Hepatic stellate cell (primary cell): ENCODE results near the gene DENND5A.
A peak's percentile ranks its signal among the peaks of the same experiment; 100 is the strongest.
"Not testable (repeated sequence)": the region's sequence is repeated elsewhere in the genome, so short reads cannot be mapped to it uniquely, and the experiment has no call there.

Experiments used
- DNase-seq: peaks from one replicate; pipeline ENCODE4 v3.0.0; 2011; ENCODE audit warnings: low spot score

DENND5A gene

DNA sequence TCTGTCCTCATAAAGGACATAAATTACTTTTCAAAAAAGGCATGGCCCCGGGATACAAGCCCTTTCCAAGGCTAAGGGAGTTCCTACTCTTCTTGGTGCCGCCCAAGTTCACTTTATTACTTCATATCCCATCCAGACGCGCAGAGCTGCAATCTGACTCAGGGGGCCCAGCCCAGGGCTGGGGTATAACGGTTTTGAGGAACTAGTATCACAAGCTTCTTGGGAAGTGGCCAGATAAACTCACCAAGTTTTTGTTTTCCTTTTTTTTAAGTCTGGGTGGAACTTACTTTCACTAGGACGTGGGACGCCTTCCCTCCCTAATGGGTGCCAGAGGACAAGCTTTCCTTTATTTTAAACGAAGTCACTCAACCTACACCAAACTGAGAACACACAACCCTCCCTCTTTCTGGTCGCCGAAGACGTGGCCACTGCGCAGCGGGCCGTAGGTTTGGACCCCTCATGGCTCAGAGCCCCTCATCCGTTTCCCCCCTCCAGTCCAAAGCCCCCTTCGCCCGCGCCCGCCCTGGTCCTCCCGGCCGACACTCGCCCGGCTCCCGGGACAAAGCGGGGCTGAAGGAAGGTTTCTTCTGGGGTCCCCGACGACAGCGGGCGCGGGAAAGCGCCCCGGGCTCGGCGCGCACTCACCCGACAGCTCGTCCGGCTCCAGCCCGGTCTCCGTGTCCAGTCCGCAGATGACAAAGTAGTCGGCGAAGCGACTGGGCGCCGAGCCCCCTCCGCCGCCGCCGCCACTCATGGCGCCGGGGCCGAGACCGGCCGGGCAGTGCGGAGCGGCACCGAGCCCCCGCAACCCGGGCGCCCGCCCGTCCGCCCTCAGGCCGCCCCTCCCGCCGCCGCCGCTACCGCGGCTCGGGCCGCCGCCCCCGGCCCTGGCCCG is 587 bp downstream of the DENND5A start:
- DNase-seq: peak; percentile 52

DNA sequence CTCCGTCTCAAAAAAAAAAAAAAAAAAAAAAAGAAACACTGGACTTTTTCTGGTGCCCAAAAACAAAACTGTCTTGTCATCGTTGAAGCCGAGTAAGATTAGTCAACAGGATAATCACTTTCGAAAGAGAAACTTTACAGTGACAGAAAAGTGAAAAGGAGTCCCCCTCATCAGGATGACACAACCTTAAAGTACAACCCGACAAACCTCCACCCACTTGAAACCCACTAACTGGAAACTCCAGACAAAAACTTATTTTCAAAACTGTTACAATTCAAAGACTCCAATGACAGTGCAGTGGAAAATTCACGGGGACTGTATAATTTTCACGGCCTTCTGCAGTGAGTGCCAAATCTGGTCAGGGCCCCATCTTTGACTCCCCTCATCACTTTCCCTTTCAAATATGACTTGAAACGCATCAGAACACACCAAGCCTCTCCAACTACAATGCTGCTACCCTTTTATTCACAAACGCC is 1.3 kb downstream of the DENND5A start:
- DNase-seq: peak; percentile 60

DNA sequence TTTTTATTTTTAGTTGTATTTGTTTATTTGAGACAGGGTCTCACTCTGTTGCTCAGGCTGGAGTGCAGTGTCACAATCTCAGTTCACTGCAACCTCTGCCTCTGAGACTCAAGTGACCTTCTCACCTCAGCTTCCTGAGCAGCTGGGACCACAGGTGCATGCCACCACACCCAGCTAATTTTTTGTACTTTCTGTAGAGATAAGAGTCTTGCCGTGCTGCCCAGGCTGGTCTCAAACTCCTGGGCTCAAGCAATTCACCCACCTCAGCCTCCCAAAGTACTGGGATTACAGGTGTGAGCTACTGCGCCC is 4.4 kb downstream of the DENND5A start:
- not testable (repeated sequence) for DNase-seq

DNA sequence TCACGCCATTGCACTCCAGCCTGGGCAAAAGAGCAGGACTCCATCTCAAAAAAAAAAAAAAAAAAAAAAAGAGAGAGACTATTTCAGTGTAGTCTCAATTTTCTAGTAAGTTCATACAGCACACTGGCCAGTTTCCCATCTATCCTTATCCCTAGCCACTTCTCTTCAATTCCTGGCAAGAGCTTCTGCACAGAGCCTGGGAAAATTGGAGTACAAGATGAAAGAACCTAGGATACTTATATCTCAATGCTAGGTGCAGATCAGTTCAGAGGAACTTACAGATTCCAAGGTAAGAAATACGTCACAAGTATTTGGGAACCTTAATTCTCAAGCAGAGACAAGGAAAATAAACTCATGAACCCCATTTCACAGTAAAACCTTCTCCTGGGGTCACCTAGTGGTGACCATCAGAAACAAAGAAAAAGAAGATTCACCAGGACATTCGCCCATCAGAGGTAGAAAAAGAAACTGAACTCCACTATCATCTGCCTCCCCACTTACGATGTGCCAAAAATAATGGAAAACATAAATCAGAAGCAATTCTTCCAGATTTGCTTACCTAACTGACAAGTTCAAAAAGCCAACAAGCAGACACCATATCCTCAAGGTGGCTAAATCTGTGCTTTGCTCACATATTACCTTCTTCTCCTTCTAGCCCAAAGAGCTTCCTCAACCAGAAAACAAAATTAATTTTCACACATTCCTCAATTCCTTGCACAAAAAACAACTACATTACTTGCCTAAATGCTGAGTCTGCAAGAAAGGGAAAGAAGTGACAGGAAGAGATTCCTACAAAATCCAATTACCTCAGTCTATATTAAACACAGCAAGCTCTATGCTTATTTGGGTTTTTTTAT is 4.9 kb downstream of the DENND5A start:
- DNase-seq: no peak

DNA sequence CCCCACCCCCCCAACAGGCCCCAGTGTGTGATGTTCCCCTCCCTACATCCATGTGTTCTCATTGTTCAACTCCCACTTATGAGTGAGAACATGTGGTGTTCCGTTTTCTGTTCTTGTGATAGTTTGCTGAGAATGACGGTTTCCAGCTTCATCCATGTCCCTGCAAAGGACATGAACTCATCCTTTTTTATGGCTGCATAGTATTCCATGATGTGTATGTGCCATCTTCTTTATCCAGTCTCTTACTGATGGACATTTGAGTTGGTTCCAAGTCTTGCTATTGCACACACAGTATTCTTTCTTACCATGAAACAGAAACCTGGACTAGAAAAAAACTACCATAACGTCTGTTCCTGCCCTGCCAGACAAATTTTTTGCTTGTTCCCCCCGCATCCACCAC is 6.9 kb downstream of the DENND5A start:
- DNase-seq: not testable (repeated sequence)

DNA sequence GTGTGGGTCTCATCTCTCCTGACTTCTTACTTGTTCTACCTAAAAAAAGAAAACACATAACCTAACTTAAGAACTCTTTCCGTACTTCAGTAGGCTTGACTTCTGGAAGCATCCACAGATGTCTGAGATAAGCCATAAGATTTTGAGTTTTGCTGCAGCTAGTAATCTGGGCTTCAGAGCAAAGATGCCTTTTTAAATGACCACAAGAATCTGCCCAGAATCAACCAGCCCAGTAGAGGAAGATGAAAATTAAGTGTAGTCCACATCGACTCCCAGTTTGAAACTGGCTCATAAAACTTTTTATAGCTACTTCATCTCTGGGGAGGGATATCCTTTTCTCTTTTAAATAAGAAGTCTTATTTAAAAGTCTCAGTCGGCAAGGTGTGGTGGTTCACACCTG is 10.7 kb downstream of the DENND5A start:
- no peak for DNase-seq

DNA sequence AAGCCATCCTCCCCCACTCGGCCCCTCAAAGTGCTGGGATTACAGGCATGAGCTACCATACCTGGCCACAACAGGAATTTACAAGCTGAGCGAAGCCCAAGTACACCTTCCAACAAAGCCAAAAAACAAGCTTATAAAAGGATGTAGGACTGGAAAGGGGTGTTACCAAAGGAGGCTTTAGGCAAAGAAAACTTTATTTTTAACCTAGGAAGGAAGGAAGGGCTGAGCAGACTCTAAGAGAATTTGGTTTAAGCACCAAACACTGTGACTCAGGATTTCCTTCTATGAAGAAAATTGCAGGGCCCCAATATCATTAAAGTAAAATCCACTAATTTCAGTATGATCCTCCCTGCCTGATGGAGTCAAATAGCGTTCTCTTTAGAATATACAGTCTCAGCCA is 12.1 kb downstream of the DENND5A start:
- no peak for DNase-seq

DNA sequence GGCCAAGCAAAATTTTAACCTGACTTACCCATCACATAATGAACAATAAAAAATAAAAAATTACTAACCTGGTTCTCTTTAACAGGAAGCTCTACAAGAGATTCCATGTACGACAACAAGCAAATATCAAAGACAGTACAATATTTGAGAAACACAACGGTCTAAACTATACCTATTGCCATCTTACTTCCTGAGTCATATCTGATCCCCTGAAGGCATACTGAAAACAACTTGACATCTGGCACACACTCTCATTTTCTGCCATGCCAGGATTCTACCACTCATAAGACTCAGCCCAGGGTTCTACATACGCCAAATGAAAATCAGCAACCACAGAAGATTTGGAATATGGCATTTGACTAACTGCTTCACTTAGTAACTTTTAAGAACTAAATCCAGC is 13.8 kb downstream of the DENND5A start:
- no peak for DNase-seq

DNA sequence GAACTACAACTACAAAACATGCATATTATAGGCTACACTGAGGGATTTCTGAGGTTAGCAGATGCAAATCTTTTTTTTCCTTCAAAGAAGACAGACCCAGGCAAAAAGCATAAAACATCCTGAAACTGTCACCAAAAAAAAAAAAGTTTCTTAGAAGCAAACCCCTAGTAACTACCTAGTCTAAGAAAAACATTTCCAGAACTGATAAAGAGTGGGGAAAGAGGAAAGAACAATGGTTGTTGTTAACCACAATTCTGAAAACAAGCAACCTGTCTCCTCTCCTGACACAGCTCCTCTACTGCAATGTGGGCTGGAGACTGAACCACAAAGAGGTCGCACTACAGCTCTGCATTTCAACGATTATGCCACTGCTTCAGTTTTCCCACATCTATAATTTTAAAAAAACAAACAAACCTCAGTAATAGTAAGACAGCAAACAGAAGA is 15.0 kb downstream of the DENND5A start:
- no peak for DNase-seq

DNA sequence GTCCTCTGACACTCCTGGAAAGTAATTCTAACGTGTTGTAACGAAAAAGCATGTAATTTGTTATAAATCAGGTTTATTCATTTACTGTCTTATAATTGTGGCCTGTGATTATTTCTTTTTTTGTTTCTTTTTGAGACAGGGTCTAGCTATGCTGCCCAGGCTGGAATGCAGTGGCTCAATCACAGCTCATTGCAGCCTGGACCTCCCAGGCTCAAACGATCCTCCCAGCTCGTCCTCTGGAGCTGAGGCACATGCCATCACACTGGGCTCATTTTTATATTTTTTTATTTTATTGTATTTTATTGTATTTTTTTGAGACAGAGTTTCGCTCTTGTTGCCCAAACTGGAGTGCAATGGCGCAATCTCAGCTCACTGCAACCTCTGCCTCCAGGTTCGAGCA is 15.9 kb downstream of the DENND5A start:
- DNase-seq: no peak

DNA sequence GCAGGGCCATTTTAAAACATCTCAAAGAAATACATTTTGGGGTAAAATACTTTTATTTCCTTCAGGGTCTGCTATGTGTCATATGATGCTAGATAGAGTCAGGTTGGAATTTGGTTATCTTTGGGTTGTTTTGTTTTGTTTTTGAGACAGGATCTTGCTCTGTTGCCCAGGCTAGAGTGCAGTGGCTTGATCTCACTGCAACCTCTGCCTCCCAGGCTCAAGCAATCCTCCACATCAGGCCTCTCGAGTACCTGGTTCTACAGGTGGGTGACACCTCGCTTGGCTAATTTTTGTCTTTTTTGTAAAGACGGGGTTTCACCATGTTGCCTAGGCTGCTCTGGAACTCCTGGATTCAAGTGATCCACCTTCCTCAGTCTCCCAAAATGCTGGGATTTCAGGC is 17.3 kb downstream of the DENND5A start:
- no peak for DNase-seq

DNA sequence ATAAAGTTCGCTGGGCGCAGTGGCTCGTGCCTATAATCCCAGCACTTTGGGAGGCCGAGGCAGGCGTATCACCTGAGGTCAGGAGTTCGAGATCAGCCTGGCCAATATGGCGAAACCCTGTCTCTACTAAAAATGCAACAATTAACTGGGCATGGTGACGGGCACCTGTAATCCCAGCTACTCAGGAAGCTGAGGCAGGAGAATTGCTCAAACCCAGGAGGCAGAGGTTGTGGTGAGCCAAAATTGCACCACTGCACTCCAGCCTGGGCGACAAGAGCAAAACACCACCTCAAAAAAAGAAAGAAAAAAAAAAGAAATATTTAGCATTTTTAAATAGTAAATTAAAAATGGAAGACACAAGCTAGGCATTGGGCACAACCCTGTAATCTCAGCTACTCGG is 28.9 kb downstream of the DENND5A start:
- DNase-seq: not testable (repeated sequence)

DNA sequence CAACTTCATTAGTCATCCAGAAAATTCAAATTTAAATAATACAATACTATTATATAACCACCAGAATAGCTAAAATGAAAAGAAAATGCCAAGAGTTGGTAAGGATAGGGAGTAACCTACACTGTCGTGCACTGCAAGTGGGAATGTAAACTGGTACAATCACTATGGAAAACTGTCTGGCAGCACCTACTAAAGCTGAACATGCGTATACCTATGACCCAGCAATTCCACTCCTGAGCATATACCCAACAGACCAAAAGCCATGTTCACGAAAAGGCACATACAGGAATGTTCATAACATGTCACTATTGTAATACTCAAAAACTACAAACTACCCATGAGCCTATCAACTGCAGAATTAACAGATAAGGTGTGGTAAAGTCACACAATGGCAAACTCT is 32.7 kb downstream of the DENND5A start:
- no peak for DNase-seq

DNA sequence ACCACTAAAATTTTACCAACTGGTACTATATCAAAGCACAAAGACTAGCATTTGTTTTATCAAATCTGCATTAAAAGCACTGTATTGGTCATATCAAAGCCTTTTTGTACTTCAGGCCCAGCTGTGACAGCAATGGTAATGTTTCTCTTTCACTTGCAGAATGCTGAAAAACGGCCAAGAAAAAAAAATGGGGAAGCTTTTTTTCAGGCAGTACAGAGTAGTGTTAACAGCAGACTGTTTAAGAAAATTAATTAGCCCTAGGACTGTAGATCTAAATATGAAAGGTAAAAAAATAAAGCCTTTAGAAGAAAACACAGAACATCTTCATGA is 33.3 kb downstream of the DENND5A start:
- peak; percentile 51 for DNase-seq

DNA sequence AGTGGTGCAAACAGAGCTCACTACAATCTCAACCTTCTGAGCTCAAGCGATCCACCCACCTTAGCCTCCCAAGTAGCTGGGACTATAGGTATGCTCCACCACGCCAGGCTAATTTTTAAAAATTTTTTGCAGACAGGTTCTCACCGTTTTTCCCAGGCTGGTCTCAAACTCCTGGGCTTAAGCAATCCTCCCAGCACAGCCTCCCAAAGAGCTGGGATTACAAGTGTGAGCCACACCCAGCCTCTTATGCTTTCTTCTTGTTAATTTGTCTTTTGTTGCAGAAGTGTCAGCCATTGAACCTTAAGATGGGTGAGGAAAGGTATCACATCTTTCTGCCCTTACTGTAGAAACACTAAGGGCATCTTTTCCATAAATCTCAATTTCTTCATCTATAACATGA is 34.9 kb downstream of the DENND5A start:
- no peak for DNase-seq

DNA sequence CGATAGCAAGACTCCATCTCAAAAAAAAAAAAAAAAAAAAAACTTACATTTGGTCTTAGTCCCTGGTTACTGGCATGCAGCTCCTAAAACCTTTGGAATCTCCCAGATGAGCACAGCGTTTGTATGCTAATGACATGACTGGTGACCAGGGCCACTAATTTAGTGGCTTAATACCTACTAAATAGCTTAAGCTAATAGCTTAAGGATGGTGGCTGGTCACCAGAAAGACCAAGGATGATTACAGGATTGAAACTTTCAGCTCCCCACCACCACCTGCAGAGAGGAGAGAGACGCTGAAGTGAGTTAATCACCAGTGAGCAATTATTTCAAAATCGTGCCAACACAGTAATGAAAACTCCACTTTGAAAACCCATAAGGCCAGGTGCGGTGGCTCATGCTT is 37.1 kb downstream of the DENND5A start:
- DNase-seq: no peak

DNA sequence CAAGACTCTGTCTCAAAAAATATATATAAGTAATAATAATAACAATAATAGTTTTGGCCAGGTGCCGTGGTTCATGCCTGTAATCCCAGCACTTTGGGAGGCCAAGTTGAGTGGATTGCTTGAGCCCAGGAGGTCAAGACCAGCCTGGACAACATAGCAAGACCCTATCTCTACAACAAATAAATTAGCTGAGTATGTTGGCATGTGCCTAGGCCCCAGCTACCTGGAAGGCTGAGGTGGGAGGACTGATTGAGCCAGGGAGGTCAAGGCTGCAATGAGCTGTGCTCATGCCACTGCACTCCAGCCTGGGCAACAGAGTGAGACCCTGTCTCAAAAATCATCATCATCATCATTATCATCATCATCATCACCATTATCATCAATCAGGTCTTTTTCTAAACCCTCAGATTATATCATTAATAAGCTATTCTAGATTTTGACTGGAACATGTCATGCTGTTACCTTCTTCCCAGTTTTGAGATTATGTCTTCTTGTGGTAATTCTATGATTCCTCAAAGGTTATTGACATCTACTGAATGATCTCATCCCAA is 39.3 kb downstream of the DENND5A start:
- no peak for DNase-seq

DNA sequence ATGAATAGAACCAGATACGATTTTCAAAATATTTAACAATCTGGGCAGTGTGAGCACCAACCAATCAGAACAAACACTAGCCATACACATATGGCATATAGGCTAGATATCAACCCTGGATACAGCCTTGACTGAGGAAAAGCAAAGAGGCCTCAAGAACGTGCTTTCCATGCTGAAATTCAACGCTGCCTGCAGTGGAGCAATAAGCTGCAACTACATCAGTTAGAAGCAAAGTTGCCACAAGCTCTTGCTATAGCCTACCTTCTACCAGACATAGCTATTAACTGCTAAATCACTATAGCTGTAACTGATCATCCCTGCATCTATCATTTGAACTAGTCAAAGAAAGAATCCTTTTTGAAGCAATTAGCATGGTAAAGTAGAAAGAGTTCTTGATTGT is 42.5 kb downstream of the DENND5A start:
- no peak for DNase-seq

DNA sequence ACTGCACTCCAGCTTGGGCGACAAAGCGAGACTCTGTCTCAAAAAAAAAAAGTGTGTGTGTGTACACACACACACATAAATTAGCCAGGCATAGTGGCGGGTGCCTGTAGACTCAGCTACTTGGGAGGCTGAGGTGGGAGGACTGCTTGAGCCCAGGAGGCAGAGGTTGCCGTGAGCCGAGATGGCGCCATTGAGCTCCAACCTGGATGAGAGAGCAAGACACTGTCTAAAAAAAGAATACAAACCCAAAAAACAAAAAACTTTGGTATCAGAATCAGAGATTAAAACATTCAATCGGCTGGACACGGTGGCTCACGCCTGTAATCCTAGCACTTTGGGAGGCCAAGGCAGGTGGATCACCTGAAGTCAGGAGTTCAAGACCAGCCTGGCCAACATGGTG is 44.3 kb downstream of the DENND5A start:
- DNase-seq: not testable (repeated sequence)

DNA sequence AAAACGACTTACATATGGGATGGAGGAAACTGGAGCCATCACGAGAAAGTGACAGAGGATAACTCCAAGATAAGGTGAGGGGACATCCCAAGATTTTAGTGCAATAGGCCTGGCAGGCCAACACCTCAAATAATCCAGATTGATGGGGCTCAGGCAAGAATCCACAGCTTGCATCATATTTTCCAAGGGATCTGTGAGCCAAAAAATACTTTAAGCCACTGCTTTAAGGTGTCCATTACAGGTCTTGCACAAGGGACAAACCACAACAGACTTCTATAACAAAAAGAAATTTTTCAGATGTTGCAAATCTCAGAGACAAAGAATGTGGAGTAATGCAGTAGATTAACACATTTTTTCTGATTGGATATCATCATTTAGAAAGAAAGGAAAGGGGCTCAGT is 45.6 kb downstream of the DENND5A start:
- no peak for DNase-seq

DNA sequence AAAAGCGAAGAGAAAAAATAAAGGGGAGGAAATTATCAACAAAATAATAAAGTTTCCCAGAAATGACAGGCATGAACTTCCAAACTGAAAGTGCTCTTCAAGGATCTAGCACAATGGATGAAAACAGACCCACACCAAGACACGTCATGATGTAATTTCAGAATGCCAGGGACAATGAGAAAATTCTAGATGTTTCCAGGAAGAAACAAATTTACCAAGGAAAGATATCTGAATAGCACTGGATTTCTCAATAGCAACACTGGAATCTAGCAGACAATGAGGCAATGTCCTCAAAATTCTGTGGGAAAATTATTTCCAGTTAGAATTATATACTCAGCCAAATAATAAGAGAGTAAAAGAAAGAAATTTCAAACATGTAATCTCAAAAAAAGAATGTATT is 46.0 kb downstream of the DENND5A start:
- no peak for DNase-seq

DNA sequence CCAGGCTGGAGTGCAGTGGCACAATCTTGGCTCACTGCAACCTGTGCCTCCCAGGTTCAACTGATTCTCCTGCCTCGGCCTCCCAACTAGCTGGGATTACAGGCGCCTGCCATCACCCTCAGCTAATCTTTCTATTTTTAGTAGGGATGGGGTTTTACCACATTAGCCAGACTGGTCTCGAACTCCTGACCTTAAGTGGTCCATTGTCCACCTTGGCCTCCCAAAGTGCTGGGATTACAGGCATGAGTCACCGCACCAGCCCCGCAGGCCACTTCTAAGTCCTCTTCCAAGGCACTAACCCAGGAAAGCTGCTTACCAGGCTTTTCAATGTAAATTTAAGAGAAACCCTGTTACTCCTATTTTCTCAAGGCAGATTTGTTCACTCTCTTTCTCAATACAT is 50.4 kb downstream of the DENND5A start:
- no peak for DNase-seq

DNA sequence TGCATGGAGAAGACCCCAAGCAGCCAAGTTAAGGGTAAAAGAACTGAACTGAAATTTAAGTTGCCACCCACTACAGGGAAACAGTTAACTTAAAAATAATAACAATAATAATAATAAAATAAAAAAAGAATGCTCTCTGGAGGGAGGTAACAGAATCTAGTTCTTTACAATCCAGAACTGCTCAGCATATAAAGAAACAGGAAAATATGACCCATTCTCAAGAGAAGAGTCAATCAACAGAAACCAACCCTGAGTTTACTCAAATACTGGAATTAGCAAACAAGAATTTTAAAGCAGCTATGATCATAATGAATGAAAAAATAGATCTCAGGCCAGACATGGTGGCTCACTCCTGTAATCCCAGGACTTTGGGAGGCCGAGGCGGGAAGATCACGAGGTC is 53.8 kb downstream of the DENND5A start:
- DNase-seq: no peak
